ENCODE results near the gene CECR2.
A peak's percentile ranks its signal among the peaks of the same experiment; 100 is the strongest.

CECR2 gene

DNA sequence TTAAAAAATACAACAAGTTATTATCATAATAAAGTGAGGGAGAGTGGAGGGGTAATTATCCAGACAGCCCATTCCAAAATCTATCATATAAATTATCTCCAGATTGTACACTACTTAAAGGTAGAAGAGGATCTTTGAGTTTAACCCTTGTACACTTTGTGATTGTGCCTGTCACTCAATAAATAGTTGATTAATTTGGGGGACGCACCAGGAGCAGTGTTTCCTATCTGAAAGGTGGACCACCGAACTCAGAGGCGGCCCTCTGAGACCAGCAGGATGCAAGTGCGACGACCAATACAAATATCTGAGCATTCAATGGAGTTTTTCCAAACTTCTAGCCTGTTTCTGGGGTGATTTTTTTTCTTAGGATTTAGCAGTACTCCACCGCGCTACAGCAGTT lies 1.1 kb upstream of the CECR2 start:
- no peaks in the 10 kb centered on the region for H3K36me3 ChIP-seq (ENCODE audit: control insufficient read depth, insufficient read depth, low read length)
- no peaks in the 10 kb centered on the region for H3K9me3 ChIP-seq (ENCODE audit: control insufficient read depth, insufficient read depth, low read length)
- no peaks in the 10 kb centered on the region for H3K27me3 ChIP-seq (ENCODE audit: control insufficient read depth, insufficient read depth, low read length)
- H3K4me1 ChIP-seq (ENCODE audit: control insufficient read depth, insufficient read depth, low read length), result peaks cover 30% of the 10 kb centered on the region
- peak overlapping the region; percentile 90 for H3K9ac ChIP-seq (ENCODE audit: low read depth, low read length)
- peak overlapping the region; percentile 86 for H3K4me3 ChIP-seq (ENCODE audit: low read depth, low read length)
- H3K27ac ChIP-seq (ENCODE audit: low read depth, low read length), result peak overlapping the region; percentile 99

GRCh38 chr22:17368554-17369438 lies 464 bp upstream of the CECR2 start:
- H3K27ac ChIP-seq (ENCODE audit: low read depth, low read length), result peak overlapping the region; percentile 99
- H3K4me3 ChIP-seq (ENCODE audit: low read depth, low read length), result peak overlapping the region; percentile 86
- peak overlapping the region; percentile 90 for H3K9ac ChIP-seq (ENCODE audit: low read depth, low read length)

GRCh38 chr22:17370026-17370765 lies 936 bp downstream of the CECR2 start:
- peak overlapping the region; percentile 99 for H3K27ac ChIP-seq (ENCODE audit: low read depth, low read length)
- no peaks in the 10 kb centered on the region for H3K27me3 ChIP-seq (ENCODE audit: control insufficient read depth, insufficient read depth, low read length)
- no peaks in the 10 kb centered on the region for H3K9me3 ChIP-seq (ENCODE audit: control insufficient read depth, insufficient read depth, low read length)
- 0 out of 2 replicates have a peak, but pooled peaks cover 5% of the 10 kb centered on the region for H3K36me3 ChIP-seq (ENCODE audit: control insufficient read depth, insufficient read depth, low read length)
- H3K4me3 ChIP-seq (ENCODE audit: low read depth, low read length), result peak overlapping the region; percentile 93
- peak overlapping the region; percentile 88 for H3K9ac ChIP-seq (ENCODE audit: low read depth, low read length)
- peaks cover 46% of the 10 kb centered on the region for H3K4me1 ChIP-seq (ENCODE audit: control insufficient read depth, insufficient read depth, low read length)

More at GRCh38 chr22:17368554-17369438, 464 bp upstream of the CECR2 start:
- H3K9me3 ChIP-seq (ENCODE audit: control insufficient read depth, insufficient read depth, low read length), result no peaks in the 10 kb centered on the region
- no peaks in the 10 kb centered on the region for H3K27me3 ChIP-seq (ENCODE audit: control insufficient read depth, insufficient read depth, low read length)
- H3K36me3 ChIP-seq (ENCODE audit: control insufficient read depth, insufficient read depth, low read length), result 0 out of 2 replicates have a peak, but pooled peaks cover under 1% of the 10 kb centered on the region
- H3K4me1 ChIP-seq (ENCODE audit: control insufficient read depth, insufficient read depth, low read length), result peaks cover 36% of the 10 kb centered on the region

GRCh38 chr22:17370766-17371432 lies 1.6 kb downstream of the CECR2 start:
- H3K27ac ChIP-seq (ENCODE audit: low read depth, low read length), result peak overlapping the region; percentile 99
- no peaks in the 10 kb centered on the region for H3K27me3 ChIP-seq (ENCODE audit: control insufficient read depth, insufficient read depth, low read length)
- H3K36me3 ChIP-seq (ENCODE audit: control insufficient read depth, insufficient read depth, low read length), result 0 out of 2 replicates have a peak, but pooled peaks cover 5% of the 10 kb centered on the region
- peaks cover 46% of the 10 kb centered on the region for H3K4me1 ChIP-seq (ENCODE audit: control insufficient read depth, insufficient read depth, low read length)
- peak overlapping the region; percentile 93 for H3K4me3 ChIP-seq (ENCODE audit: low read depth, low read length)
- no peaks in the 10 kb centered on the region for H3K9me3 ChIP-seq (ENCODE audit: control insufficient read depth, insufficient read depth, low read length)
- peak overlapping the region; percentile 88 for H3K9ac ChIP-seq (ENCODE audit: low read depth, low read length)

- H3K9ac ChIP-seq (ENCODE audit: low read depth, low read length), result peak overlapping the region; percentile 88
- peak overlapping the region; percentile 99 for H3K27ac ChIP-seq (ENCODE audit: low read depth, low read length)
- 0 out of 2 replicates have a peak, but pooled peaks cover 5% of the 10 kb centered on the region for H3K36me3 ChIP-seq (ENCODE audit: control insufficient read depth, insufficient read depth, low read length)
- H3K9me3 ChIP-seq (ENCODE audit: control insufficient read depth, insufficient read depth, low read length), result no peaks in the 10 kb centered on the region
- no peaks in the 10 kb centered on the region for H3K27me3 ChIP-seq (ENCODE audit: control insufficient read depth, insufficient read depth, low read length)
- peaks cover 46% of the 10 kb centered on the region for H3K4me1 ChIP-seq (ENCODE audit: control insufficient read depth, insufficient read depth, low read length)
- H3K4me3 ChIP-seq (ENCODE audit: low read depth, low read length), result peak overlapping the region; percentile 93
These were observed 2.2 kb downstream of the CECR2 start for GRCh38 chr22:17371448-17371847.

- Histone ChIP-seq H3K9ac (ENCODE audit: low read depth, low read length) (no peak overlapping the region), H3K4me3 (ENCODE audit: low read depth, low read length) (0 out of 2 replicates have a peak overlapping the region, but pooled peaks have one; percentile 4), H3K36me3 (ENCODE audit: control insufficient read depth, insufficient read depth, low read length) (0 out of 2 replicates have a peak, but pooled peaks cover 5% of the 10 kb centered on the region), H3K9me3 (ENCODE audit: control insufficient read depth, insufficient read depth, low read length) (no peaks in the 10 kb centered on the region), H3K27me3 (ENCODE audit: control insufficient read depth, insufficient read depth, low read length) (no peaks in the 10 kb centered on the region), H3K4me1 (ENCODE audit: control insufficient read depth, insufficient read depth, low read length) (peaks cover 47% of the 10 kb centered on the region), H3K27ac (ENCODE audit: low read depth, low read length) (peak overlapping the region; percentile 2)
These were observed 4.6 kb downstream of the CECR2 start for GRCh38 chr22:17373855-17374254.

GRCh38 chr22:17375914-17376614 lies 6.8 kb downstream of the CECR2 start:
- no peaks in the 10 kb centered on the region for H3K27me3 ChIP-seq (ENCODE audit: control insufficient read depth, insufficient read depth, low read length)
- H3K4me1 ChIP-seq (ENCODE audit: control insufficient read depth, insufficient read depth, low read length), result peaks cover 66% of the 10 kb centered on the region
- H3K4me3 ChIP-seq (ENCODE audit: low read depth, low read length), result no peak overlapping the region
- no peak overlapping the region for H3K9ac ChIP-seq (ENCODE audit: low read depth, low read length)
- peak overlapping the region; percentile 46 for H3K27ac ChIP-seq (ENCODE audit: low read depth, low read length)
- no peaks in the 10 kb centered on the region for H3K9me3 ChIP-seq (ENCODE audit: control insufficient read depth, insufficient read depth, low read length)
- 0 out of 2 replicates have a peak, but pooled peaks cover 5% of the 10 kb centered on the region for H3K36me3 ChIP-seq (ENCODE audit: control insufficient read depth, insufficient read depth, low read length)

DNA sequence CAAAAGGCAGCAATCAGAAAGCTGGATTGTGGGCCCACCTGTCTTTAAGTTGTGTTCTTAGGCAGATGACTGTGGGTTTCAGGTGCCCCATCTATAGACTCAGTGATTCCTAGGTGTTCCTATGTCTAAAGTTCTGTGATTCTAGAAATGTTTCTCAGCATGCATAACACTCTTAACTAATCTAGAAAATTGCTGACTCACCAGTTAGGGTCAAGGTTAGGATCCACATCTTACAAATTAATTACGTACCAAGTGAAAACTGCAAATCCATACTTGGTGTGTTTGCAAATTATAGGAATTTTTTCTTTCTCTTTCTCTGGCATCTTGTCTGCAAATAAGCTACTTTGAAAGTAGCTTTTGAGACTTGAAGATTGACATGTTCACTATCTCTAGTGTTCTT lies 7.7 kb downstream of the CECR2 start:
- H3K27me3 ChIP-seq (ENCODE audit: control insufficient read depth, insufficient read depth, low read length), result no peaks in the 10 kb centered on the region
- H3K4me3 ChIP-seq (ENCODE audit: low read depth, low read length), result no peak overlapping the region
- peaks cover 68% of the 10 kb centered on the region for H3K4me1 ChIP-seq (ENCODE audit: control insufficient read depth, insufficient read depth, low read length)
- H3K9me3 ChIP-seq (ENCODE audit: control insufficient read depth, insufficient read depth, low read length), result no peaks in the 10 kb centered on the region
- H3K9ac ChIP-seq (ENCODE audit: low read depth, low read length), result no peak overlapping the region
- peak overlapping the region; percentile 53 for H3K27ac ChIP-seq (ENCODE audit: low read depth, low read length)
- 0 out of 2 replicates have a peak, but pooled peaks cover 5% of the 10 kb centered on the region for H3K36me3 ChIP-seq (ENCODE audit: control insufficient read depth, insufficient read depth, low read length)

DNA sequence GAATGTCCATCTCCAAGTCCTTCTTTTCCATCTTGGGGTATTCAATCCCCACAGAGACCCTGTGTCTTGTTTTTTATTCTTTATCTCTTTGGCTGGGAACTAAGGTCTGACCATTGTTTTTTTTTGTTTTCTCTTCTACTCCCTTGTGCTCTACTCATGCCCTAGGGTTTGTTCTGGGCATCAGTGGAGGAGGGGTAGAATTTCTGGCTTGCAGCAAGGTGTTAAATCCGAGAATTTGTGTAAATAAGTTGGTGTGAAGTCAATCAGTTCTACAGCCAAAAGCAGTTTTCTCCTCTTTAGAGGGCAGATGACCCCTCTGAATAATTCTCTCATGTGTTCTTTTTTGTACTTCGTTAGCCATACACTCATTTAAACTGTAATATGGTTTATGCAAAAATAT lies 10.7 kb downstream of the CECR2 start:
- Histone ChIP-seq H3K4me3 (ENCODE audit: low read depth, low read length) (peak overlapping the region; percentile 37), H3K36me3 (ENCODE audit: control insufficient read depth, insufficient read depth, low read length) (no peaks in the 10 kb centered on the region), H3K9ac (ENCODE audit: low read depth, low read length) (peak overlapping the region; percentile 13)

More for the DNA sequence above, 10.7 kb downstream of the CECR2 start:
- Histone ChIP-seq H3K27ac (ENCODE audit: low read depth, low read length) (peak overlapping the region; percentile 88), H3K27me3 (ENCODE audit: control insufficient read depth, insufficient read depth, low read length) (no peaks in the 10 kb centered on the region), H3K4me1 (ENCODE audit: control insufficient read depth, insufficient read depth, low read length) (peaks cover 56% of the 10 kb centered on the region), H3K9me3 (ENCODE audit: control insufficient read depth, insufficient read depth, low read length) (no peaks in the 10 kb centered on the region)

All from HUES48 (cell line).